ENCODE results near the gene ITGA11. TPM values are rescaled to one million over a fixed set of nuclear protein-coding genes. Genes with fewer than 3 reads are reported as not detected.

The ITGA11 gene
- total RNA-seq, 4 donors from 2014 or later: 3.3 to 15.8 (median 8.6) TPM

GRCh38 chr15:68370768-68371151 lies 61.2 kb downstream of the ITGA11 start:
- no peak for DNase-seq (ENCODE audit: extremely low spot score)
- peaks cover 0 to 9% (median 0%) of the 10 kb centered on the region in 4 donors for H3K27me3 ChIP-seq
- intact Hi-C loops (cut with DNase I): no loop called here
- WGBS: 79% methylated on average over 9 of the region's 9 CpGs
- no peak overlapping the region for H3K4me3 ChIP-seq
- TF ChIP-seq POLR2AphosphoS5 (IDR thresholded peaks at IDR 0.05): no peak
- no peak for TF ChIP-seq CTCF (IDR thresholded peaks at IDR 0.05)
- no peak for TF ChIP-seq POLR2A (IDR thresholded peaks at IDR 0.05; ENCODE audit: low read depth)
- no peak for TF ChIP-seq EP300 (IDR thresholded peaks at IDR 0.05)
- H3K36me3 ChIP-seq: no peaks in the 10 kb centered on the region
- no peak overlapping the region for H3K27ac ChIP-seq (replicated peaks in 1 of 4)
- peaks cover 12 to 28% (median 25%) of the 10 kb centered on the region in 4 donors for H3K4me1 ChIP-seq
- no peaks in the 10 kb centered on the region for H3K9me3 ChIP-seq

- H3K36me3 ChIP-seq: no peaks in the 10 kb centered on the region
- H3K27ac ChIP-seq (replicated peaks in 1 of 4): no peak overlapping the region
- no peak overlapping the region for H3K4me3 ChIP-seq
- intact Hi-C loops (cut with DNase I): no loop called here
- H3K27me3 ChIP-seq: peaks cover 0 to 9% (median 0%) of the 10 kb centered on the region in 4 donors
- no peaks in the 10 kb centered on the region for H3K9me3 ChIP-seq
- DNase-seq (ENCODE audit: extremely low spot score): no peak
- 93% methylated on average over 15 of the region's 24 CpGs for WGBS
- no peak for TF ChIP-seq POLR2AphosphoS5 (IDR thresholded peaks at IDR 0.05)
- TF ChIP-seq POLR2A (IDR thresholded peaks at IDR 0.05; ENCODE audit: low read depth): no peak
- no peak for TF ChIP-seq CTCF (IDR thresholded peaks at IDR 0.05)
- no peak for TF ChIP-seq EP300 (IDR thresholded peaks at IDR 0.05)
- H3K4me1 ChIP-seq: peaks cover 14 to 34% (median 31%) of the 10 kb centered on the region in 4 donors
Measured at GRCh38 chr15:68369931-68370767, 61.8 kb downstream of the ITGA11 start.

GRCh38 chr15:68368731-68369435 lies 63.1 kb downstream of the ITGA11 start:
- 87% methylated on average over 9 of the region's 9 CpGs for WGBS
- Histone ChIP-seq H3K27me3 (peaks cover 0 to 9% (median 0%) of the 10 kb centered on the region in 4 donors), H3K4me1 (peaks cover 26 to 47% (median 43%) of the 10 kb centered on the region in 4 donors), H3K4me3 (no peak overlapping the region), H3K27ac (replicated peaks in 1 of 4) (no peak overlapping the region), H3K36me3 (no peaks in the 10 kb centered on the region), H3K9me3 (no peaks in the 10 kb centered on the region)
- TF ChIP-seq POLR2A (IDR thresholded peaks at IDR 0.05; ENCODE audit: low read depth) (no peak), POLR2AphosphoS5 (IDR thresholded peaks at IDR 0.05) (no peak), CTCF (IDR thresholded peaks at IDR 0.05) (no peak), EP300 (IDR thresholded peaks at IDR 0.05) (no peak)
- intact Hi-C loops (cut with DNase I): no loop called here
- DNase-seq (ENCODE audit: extremely low spot score): no peak

GRCh38 chr15:68367992-68368391 lies 64.0 kb downstream of the ITGA11 start:
- Histone ChIP-seq H3K9me3 (no peaks in the 10 kb centered on the region), H3K27ac (replicated peaks in 1 of 4) (no peak overlapping the region), H3K36me3 (no peaks in the 10 kb centered on the region), H3K4me3 (no peak overlapping the region), H3K27me3 (peaks cover 0 to 9% (median 0%) of the 10 kb centered on the region in 4 donors), H3K4me1 (peaks cover 35 to 56% (median 51%) of the 10 kb centered on the region in 4 donors)
- intact Hi-C loops (cut with DNase I): no loop called here
- 58% methylated on average over 3 of the region's 5 CpGs for WGBS
- DNase-seq (ENCODE audit: extremely low spot score): no peak
- TF ChIP-seq CTCF (IDR thresholded peaks at IDR 0.05): no peak
- TF ChIP-seq POLR2AphosphoS5 (IDR thresholded peaks at IDR 0.05): no peak
- TF ChIP-seq EP300 (IDR thresholded peaks at IDR 0.05): no peak
- TF ChIP-seq POLR2A (IDR thresholded peaks at IDR 0.05; ENCODE audit: low read depth): no peak
